Measurements from ENCODE around the gene STRAP.
"Not testable (repeated sequence)": the region's sequence is repeated elsewhere in the genome, so short reads cannot be mapped to it uniquely, and the experiment has no call there.

The STRAP gene

DNA sequence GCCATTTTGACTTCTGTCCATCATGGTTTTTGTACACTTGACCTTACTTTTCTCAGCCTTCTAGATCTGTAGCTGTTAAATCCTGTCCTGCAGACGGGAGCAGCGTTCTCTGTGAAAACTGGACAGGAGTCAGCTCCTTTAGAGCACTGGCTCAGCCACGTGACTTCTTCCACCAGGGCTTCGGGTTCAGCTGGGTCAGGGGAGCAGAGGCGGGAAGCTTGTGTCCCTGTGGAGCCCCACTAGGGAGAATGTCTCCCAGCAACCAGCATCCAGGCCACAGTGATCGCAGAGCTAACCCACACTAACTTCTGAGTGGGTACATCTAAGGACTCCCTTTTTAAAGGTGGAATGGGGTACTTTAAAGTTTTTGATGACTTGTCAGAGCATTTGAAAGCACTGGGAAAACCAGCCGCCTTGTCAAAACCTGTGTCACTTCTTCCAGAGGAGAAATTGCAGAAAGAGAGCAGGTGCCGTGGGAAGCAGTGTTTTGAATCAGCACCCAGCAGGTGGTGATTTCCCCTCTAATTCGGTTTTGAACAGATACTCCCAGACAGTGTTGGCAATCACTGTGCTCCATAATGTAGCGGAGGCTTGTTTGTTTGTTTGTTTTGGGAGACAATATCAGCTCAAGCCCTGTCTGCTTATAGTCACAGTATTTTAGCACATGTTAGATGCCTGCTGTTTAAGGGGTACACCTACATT is 46.8 kb downstream of the STRAP start:
- no peak for DNase-seq

- no peak for DNase-seq
Observed at GRCh38 chr12:15931590-15932053, 49.4 kb downstream of the STRAP start.

- no peak for DNase-seq
Observed at GRCh38 chr12:15932327-15932726, 50.1 kb downstream of the STRAP start.

GRCh38 chr12:15932971-15933370 is 50.8 kb downstream of the STRAP start:
- no peak for DNase-seq

- DNase-seq: no peak
Observed at GRCh38 chr12:15933751-15934150, 51.6 kb downstream of the STRAP start.

DNA sequence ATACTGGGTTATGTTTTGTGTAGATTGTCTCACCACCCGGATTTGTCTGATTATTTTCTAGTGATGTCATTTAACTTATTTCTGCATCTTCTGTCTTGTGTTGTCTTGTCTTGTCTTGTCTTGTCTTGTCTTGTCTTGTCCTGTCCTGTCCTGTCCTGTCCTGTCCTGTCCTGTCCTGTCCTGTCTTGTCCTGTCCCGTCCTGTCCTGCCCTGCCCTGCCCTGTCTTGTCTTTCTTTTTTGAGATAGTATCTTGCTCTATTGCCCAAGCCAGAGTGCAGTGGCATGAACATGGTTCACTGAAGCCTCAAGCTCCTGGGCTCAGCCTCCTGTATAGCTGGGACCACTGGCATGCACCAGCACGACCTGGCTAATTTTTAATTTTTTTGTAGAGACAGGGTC is 54.6 kb downstream of the STRAP start:
- DNase-seq: no peak

GRCh38 chr12:15937902-15938301 is 55.7 kb downstream of the STRAP start:
- DNase-seq: no peak

DNA sequence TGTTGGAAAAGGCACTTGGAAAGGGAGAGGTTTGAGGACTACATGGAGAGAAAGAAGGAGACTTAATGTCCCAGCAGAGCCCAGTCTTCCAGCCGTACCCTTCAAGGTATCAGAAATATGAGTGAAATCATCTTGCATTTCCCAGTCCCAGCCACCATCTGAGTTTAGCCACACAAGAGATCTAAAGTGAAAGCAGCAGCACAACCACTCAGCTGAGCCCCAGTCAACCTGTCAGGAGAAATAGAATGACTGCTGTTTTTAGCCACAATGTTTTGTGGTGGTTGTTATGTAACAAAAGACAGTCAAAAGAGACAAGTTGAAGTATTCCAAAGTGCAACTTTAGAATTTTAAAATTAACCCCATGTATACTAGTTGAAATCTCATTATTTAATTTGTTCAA is 56.9 kb downstream of the STRAP start:
- DNase-seq: no peak

- no peak for DNase-seq
Observed at GRCh38 chr12:15942475-15942874, 60.3 kb downstream of the STRAP start.

DNA sequence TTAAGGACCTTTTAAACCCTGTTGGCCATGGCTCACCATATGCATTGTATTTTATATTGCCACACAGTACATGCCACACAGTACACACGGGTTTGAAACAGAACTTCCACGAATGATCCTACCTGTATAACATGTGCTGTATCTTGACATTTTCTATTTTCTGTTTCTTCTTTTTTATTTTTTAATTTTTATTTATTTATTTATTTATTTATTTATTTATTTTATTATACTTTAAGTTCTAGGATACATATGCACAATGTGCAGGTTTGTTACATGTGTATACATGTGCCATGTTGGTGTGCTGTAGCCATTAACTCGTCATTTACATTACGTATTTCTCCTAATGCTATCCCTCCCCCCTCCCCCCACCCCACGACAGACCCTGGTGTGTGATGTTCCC is 61.3 kb downstream of the STRAP start:
- not testable (repeated sequence) for DNase-seq

- DNase-seq: not testable (repeated sequence)
Observed at GRCh38 chr12:15948461-15948860, 66.3 kb downstream of the STRAP start.
